Cerebellar cortex (tissue), 1 donor: ENCODE data around the gene NEXMIF.
"Not testable (repeated sequence)": the region's sequence is repeated elsewhere in the genome, so short reads cannot be mapped to it uniquely, and the experiment has no call there.

Experiments
- DNase-seq: peaks from one replicate; pipeline ENCODE4 v3.0.0-alpha.2; 2015; ENCODE audit warnings: low spot score

Gene NEXMIF

DNA sequence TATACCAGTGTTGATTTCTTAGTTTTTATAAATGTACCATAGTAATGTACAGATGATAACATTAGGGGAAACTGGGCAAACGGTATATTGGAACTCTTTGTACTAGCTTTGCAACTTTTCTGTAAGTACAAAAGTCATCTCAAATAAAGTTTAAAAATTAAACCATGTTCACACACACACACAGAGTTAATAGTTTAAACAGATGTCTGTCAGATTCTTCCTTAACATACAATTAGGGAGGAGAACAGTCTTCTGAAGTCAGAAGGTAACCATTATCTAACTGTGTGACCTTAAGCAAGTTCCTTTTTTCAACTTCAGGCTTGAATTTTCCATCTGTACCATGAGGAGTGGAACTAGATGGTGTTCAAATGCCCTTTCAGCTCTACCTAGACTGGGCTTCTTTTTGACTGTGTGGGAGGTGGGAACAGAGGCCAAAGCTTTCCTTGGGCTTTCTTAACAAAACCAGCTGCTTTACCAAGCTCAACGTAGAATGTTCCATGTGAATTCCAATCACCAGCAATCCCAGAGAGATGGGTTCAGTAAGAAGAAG, 127.8 kb downstream of the NEXMIF start:
- no peak for DNase-seq

- no peak for DNase-seq
Observed at GRCh38 chrX:74788545-74789086, 136.6 kb downstream of the NEXMIF start.

DNA sequence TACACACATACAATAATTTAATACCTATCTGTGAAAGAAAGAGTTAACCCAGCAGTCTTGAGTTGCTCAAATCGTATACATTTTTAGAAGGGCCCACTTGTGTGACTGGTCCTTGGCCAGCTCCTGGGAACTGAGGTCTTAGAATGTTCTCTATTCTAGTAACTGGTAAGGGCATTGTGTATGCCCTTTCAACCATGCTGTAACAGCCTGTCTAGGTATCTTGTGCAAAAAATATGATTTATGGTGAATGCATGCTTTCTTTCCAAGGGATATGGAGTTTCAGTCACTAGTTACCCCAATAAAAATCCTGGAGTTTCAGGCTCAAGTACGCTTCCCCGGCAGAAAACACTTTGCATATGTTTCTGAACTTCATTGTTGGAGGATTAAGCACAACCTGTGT, 140.6 kb downstream of the NEXMIF start:
- no peak for DNase-seq

GRCh38 chrX:74781507-74782034, 143.7 kb downstream of the NEXMIF start:
- no peak for DNase-seq

- DNase-seq, result no peak
Observed at GRCh38 chrX:74779175-74779574, 146.1 kb downstream of the NEXMIF start.

DNA sequence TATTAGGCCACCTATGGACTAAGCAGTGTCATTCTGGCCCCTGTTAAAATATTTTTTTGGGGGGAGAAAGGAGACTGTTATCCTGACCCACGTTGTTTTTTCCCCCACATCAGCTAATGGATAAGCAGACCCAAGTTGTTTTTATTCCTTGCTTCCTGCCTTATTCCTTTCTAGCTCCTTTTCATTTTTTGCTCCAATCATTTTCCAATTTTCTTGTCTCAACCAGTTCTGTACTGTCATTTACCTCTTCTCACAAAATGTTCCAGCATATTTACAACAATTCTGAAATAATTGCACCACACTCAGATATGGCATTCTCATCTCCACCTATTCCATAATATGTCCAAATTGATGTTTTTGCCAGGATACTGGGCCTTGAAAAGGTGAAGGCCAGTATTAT, 150.3 kb downstream of the NEXMIF start:
- no peak for DNase-seq

GRCh38 chrX:74736450-74736849, 188.8 kb downstream of the NEXMIF start:
- DNase-seq, result no peak

GRCh38 chrX:74705269-74705668, 220.0 kb downstream of the NEXMIF start:
- no peak for DNase-seq

GRCh38 chrX:74701343-74701742, 223.9 kb downstream of the NEXMIF start:
- DNase-seq, result not testable (repeated sequence)

GRCh38 chrX:74684466-74684865, 240.8 kb downstream of the NEXMIF start:
- DNase-seq, result no peak
